Measurements from ENCODE around the gene RBM5. TPM values are rescaled to one million over a fixed set of nuclear protein-coding genes. Genes with fewer than 3 reads are reported as not detected.

The RBM5 gene
- polyA plus RNA-seq, 3 donors, result 9.7 to 332 (median 18.5) TPM

DNA sequence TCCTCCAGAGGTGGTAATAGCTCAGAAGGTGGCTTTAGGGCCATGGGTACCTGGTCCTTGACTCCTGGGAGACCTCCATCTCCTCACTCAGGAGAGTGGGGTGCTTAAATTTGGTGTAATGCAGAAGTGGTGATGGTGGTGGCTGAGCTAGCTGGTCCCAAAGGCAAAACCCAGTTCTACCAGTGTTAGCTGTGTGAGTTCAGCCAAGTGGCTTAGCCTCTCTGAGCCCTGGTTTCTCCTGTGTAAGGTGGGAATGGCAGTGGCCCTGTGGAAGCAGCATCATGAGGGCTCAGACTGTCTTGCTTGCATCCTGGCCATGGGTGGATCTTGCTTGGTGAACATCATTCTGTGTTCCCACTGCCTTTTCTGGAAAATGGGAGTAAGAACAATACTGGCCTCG, 75.8 kb downstream of the RBM5 start:
- H3K4me1 Mint-ChIP-seq, result no peaks in the 10 kb centered on the region
- no peak overlapping the region for H3K4me2 ChIP-seq (replicated peaks; ENCODE audit: extremely low read depth, low read length, poor library complexity, severe bottlenecking)
- 30% methylated on average over 1 of the region's 1 CpG for WGBS (ENCODE audit: insufficient coverage)
- no peak overlapping the region for H3K4me3 Mint-ChIP-seq
- H3K4me1 ChIP-seq (ENCODE audit: control insufficient read depth in 1 of 2, insufficient read depth in 2 of 2, low read length in 2 of 2), result no peaks in the 10 kb centered on the region
- no peak overlapping the region for H2AFZ ChIP-seq (ENCODE audit: insufficient read depth, low read depth, low read length, poor library complexity, severe bottlenecking)
- intact Hi-C loops (cut with micrococcal nuclease), result no loop called here
- no peak overlapping the region for H3K27ac Mint-ChIP-seq
- no peak for TF ChIP-seq CTCF (IDR thresholded peaks at IDR 0.05)
- H4K20me1 ChIP-seq (ENCODE audit: insufficient read depth, low read length), result no peaks in the 10 kb centered on the region
- no peaks in the 10 kb centered on the region for H3K9me3 ChIP-seq (replicated peaks in 1 of 2; ENCODE audit: control insufficient read depth in 1 of 2, insufficient read depth in 1 of 2, low read length in 2 of 2)
- no peaks in the 10 kb centered on the region for H3K36me3 ChIP-seq (replicated peaks in 1 of 2; ENCODE audit: control insufficient read depth in 1 of 2, insufficient read depth in 2 of 2, low read length in 2 of 2)
- no peak overlapping the region for H3K9ac ChIP-seq (ENCODE audit: insufficient read depth, low read length, poor library complexity, severe bottlenecking)
- H3K27me3 Mint-ChIP-seq (ENCODE audit: low read depth in 3 of 3), result peaks cover 3 to 7% (median 6%) of the 10 kb centered on the region in 3 donors
- no peak for DNase-seq
- H3K27me3 ChIP-seq (ENCODE audit: control insufficient read depth in 2 of 2, insufficient read depth in 2 of 2, low read length in 2 of 2), result no peaks in the 10 kb centered on the region
- no peaks in the 10 kb centered on the region for H3K79me2 ChIP-seq (ENCODE audit: insufficient read depth, low read length)
- H3K27ac ChIP-seq (ENCODE audit: low read depth in 1 of 2, low read length in 2 of 2), result no peak overlapping the region
- no peak overlapping the region for H3K4me3 ChIP-seq (replicated peaks in 1 of 3; ENCODE audit: low read depth in 2 of 3, low read length in 3 of 3)
- no peaks in the 10 kb centered on the region for H3K36me3 Mint-ChIP-seq
- H3K9me3 Mint-ChIP-seq, result no peaks in the 10 kb centered on the region

- Histone ChIP-seq H3K9ac (ENCODE audit: insufficient read depth, low read length, poor library complexity, severe bottlenecking) (no peak overlapping the region), H4K20me1 (ENCODE audit: insufficient read depth, low read length) (no peaks in the 10 kb centered on the region), H3K4me2 (replicated peaks; ENCODE audit: extremely low read depth, low read length, poor library complexity, severe bottlenecking) (no peak overlapping the region), H3K27ac (ENCODE audit: low read depth in 1 of 2, low read length in 2 of 2) (no peak overlapping the region), H3K4me3 (replicated peaks in 1 of 3; ENCODE audit: low read depth in 2 of 3, low read length in 3 of 3) (no peak overlapping the region), H3K9me3 (replicated peaks in 1 of 2; ENCODE audit: control insufficient read depth in 1 of 2, insufficient read depth in 1 of 2, low read length in 2 of 2) (no peaks in the 10 kb centered on the region), H3K79me2 (ENCODE audit: insufficient read depth, low read length) (no peaks in the 10 kb centered on the region), H3K27me3 (ENCODE audit: control insufficient read depth in 2 of 2, insufficient read depth in 2 of 2, low read length in 2 of 2) (no peaks in the 10 kb centered on the region), H3K36me3 (replicated peaks in 1 of 2; ENCODE audit: control insufficient read depth in 1 of 2, insufficient read depth in 2 of 2, low read length in 2 of 2) (no peaks in the 10 kb centered on the region), H3K4me1 (ENCODE audit: control insufficient read depth in 1 of 2, insufficient read depth in 2 of 2, low read length in 2 of 2) (no peaks in the 10 kb centered on the region), H2AFZ (ENCODE audit: insufficient read depth, low read depth, low read length, poor library complexity, severe bottlenecking) (no peak overlapping the region)
- Mint-ChIP-seq H3K4me1 (peaks cover 5% of the 10 kb centered on the region), H3K4me3 (no peak overlapping the region), H3K9me3 (no peaks in the 10 kb centered on the region), H3K27me3 (ENCODE audit: low read depth in 3 of 3) (peaks cover 4 to 7% (median 4%) of the 10 kb centered on the region in 3 donors), H3K36me3 (no peaks in the 10 kb centered on the region), H3K27ac (no peak overlapping the region)
- 92% methylated on average over 6 of the region's 7 CpGs for WGBS (ENCODE audit: insufficient coverage)
- TF ChIP-seq CTCF (IDR thresholded peaks at IDR 0.05), result no peak
- intact Hi-C loops (cut with micrococcal nuclease), result no loop called here
- no peak for DNase-seq
These were observed 76.5 kb downstream of the RBM5 start for GRCh38 chr3:50164984-50165909.
